GM18499 (cell line): ENCODE data around the gene S100A7A.

Experiments
- ATAC-seq: cut with Tn5 transposase; IDR thresholded peaks from one replicate; pipeline ENCODE4 v1.9.1; 2021; ENCODE audit warnings: moderate number of reproducible peaks; ENCODE audit not compliant: insufficient read depth, unreplicated experiment

Gene S100A7A

DNA sequence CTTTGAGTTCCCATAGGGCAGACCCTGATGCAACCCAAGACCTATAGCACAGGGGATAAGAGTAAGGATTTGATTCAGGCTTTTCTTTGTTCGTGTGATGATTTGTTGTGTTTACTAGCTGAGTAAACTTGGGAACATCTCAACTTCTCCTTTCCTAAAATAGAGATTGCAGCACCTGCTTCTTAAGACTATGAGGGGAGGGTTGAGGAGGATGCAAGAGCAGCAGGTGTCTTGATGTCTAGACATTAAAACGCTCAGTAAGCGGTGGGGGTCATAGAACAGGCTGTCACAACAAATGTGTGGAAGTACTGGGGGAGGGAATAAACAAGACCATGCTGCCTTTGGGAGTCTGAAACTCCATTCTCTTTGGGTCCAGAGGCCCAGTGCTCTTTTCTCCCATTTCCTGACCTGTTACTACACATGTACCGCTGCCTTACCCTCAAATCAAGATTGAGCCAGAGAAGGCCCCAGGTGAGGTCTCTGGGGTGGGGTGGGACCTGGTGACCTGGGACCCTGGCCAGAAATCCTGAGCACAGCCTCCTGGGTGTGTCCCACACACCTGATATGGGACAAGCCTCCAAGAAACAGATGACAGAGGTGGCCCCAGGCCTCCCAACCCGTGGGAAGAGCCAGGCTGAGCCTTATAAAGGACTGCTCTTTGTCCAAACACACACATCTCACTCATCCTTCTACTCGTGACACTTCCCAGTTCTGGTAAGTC is at the start of gene S100A7A:
Gene S100A7A (plus strand): TSS at position 671 of the 721 bp plus-strand sequence. CDS start 1,563 bp downstream, outside the sequence.
- no peak for ATAC-seq

DNA sequence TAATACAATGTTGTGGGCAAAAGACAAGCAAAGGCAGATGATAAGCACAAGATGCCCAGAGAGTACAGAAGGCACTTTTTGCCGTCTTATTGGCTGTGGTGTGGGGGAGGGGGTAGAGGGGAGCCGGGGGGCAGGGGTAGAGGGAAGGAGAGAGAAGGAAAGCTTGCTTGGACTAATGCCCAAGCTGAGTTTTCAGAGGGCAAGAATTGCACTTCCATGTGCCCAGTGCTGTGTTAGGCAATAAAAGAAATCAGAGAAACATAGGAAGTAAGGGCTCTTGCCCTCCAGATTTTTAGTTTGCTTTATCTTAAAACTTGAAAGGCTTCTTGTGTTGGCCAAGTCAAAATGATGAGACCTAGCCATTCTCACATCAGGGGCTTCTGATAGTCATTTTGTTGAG is 49.2 kb upstream of the S100A7A start:
- ATAC-seq = no peak

- no peak for ATAC-seq
These were observed 47.8 kb upstream of the S100A7A start for GRCh38 chr1:153368495-153368894.

DNA sequence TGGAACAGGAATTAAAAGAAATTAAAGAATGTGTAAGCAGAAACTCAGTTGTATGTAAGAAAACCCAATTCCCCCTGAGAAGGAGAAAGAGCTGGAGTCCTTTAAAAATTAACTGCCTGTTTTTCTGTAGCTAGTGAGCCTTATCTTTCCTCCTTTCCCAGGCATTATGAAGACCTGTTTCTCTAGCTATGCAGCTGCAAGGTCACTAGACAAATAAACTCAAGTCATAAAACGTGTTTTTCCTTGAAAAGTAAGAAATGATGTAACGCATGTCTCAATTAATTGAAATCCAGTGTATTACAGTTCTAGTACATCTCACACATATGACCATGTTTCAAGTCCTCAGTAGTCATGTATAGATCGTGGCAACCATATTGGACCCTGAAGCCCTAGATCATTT is 46.2 kb upstream of the S100A7A start:
- ATAC-seq = no peak

GRCh38 chr1:153371231-153371630 is 45.1 kb upstream of the S100A7A start:
- ATAC-seq = no peak

DNA sequence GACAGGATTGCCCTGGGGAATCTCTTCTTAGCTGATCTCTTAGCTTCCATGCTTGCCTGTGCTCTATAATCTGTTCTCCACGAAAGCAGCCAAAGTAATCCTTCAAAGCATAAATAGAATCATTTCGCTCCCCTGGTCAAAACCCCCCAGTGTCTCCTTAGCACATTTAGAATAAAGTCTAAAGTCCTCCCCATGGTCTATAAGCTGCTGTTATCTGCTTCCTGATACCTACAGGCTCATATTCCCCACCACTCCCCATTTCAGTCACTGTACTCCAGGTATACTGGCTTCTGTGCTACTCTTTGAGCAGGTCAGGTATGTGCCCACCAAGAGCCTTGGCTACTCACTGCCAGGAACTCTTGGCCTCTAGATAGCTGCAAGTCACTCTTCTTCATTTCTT is 43.7 kb upstream of the S100A7A start:
- no peak for ATAC-seq

DNA sequence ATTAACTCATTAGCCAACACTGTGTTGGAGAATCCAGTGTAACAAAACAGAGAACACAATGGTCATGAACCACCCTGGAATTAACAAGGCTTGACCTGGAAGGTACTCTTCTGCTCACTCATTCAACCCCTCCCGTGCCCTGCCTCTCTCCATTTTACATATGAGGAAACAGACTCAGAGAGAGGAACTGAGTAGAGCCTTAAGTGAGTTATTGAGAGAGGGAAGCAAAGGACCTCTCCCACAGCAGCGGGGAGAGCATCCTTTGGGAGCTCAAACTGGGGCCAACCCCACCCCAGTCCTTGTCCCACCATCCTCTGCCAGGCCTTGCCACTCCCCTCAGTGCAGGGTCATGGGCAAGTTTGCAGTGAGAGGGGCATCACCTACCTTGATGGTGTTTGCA is 42.2 kb upstream of the S100A7A start:
- no peak for ATAC-seq

- ATAC-seq = no peak
These were observed 40.8 kb upstream of the S100A7A start, which contains the start of gene S100A12 for GRCh38 chr1:153375511-153375910. Gene S100A12, minus strand, starts transcription at chr1:153375621. Its CDS starts 1,029 bp downstream, at chr1:153374592.

GRCh38 chr1:153379591-153379990 is 36.7 kb upstream of the S100A7A start:
- no peak for ATAC-seq

DNA sequence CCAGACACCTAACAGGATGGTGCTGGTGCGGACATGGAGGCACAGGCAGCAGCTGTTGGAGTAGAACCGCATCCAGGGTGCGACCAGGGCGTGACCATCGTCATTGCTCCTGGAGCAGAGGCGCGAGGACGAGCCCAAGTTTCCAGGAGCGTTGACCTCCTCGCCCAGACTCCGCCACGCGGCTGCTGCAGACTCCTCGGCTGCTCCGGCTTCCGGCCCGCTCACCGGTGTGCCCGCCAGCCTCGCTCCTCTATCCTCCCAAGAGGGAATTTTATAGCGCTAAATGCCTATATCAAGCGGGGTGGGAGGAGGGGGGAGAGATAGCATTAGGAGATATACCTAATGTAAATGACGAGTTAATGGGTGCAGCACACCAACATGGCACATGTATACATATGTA is 35.6 kb upstream of the S100A7A start:
- no peak for ATAC-seq

DNA sequence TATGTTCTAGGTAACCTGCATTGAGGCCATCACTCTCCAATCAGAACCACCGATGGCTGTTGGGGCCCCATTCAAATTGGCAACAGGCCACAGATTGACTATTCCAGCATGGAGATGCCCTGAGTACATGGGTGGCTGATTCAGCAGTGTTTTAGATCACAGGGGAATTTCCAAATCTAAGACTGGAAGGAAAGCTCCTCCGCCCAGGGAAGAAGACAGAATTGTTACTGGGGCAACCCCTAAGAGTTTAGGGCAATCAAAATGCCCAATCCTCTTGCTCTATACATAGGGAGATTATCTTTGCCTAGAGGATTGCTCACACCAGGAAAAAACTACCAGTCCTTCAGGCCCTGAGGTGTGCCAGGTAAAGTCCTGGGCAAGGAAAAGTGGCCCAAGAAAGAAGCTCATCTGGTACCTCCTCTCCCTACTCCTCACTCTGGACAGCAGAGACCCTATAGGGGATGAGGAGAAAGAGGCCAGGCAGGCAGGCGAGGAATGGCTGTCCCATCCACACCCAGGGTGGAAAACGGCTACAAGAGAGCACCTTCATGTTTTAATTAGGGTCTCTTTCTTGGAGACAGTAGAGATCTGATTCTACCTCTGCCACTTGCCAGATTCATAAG is 31.3 kb upstream of the S100A7A start:
- ATAC-seq = no peak

- ATAC-seq = no peak
These were observed 29.8 kb upstream of the S100A7A start for GRCh38 chr1:153386500-153386901.

DNA sequence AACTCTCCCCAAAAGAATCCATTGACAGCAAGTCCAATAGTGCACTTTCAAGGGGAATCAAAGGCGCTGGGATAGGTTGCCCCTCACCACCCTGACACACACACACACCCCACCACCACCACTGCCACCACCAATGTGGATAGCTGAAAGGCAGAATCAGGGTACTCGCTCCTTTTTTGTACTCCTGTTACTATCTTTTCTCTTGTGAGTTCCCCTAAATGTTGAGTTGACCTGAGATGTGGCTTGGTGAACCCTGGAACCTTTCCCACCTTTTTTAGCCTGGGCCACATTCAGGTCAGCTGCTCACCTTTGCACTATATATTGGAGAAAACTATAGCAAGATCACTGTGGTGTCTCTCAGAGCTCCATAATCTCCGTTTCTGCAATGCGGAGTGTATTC is 29.3 kb upstream of the S100A7A start:
- no peak for ATAC-seq

GRCh38 chr1:153387785-153388184 is 28.5 kb upstream of the S100A7A start:
- ATAC-seq = no peak

GRCh38 chr1:153389401-153389800 is 26.9 kb upstream of the S100A7A start:
- ATAC-seq = no peak

DNA sequence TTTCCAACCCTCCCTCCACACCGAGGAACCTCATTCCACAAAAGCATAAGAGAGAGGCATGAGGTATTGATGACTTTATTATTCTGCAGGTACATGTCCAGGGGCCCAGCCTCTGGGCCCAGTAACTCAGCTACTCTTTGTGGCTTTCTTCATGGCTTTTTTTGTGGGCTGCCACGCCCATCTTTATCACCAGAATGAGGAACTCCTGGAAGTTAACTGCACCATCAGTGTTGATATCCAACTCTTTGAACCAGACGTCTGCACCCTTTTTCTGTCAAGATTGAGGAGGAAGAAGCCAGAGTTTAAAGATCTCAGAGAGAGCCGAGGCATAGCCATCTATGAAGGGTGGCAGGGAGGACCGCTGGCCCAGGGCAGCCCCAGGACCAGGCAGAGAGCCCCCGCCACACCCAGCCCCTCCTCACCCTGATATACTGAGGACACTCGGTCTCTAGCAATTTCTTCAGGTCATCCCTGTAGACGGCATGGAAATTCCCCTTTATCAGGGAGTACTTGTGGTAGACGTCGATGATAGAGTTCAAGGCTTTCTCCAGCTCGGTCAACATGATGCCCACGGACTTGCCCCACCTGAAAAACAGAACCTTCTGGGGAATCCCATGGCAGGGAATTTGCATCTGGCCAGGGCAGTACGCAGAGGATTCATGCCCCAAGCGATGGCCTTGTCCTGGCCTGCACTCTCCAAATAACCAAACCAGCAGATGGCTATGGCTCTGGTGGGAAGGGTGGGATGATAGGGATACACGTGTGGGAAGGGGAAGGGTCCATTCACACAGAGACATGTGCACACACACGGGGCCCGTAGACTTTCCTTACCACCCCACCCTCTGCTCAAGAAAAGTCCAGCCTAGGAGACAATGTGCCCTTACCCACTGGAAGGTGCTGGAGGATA is 26.1 kb upstream of the S100A7A start:
- no peak for ATAC-seq

GRCh38 chr1:153390938-153391710 is 25.2 kb upstream of the S100A7A start, which contains the start of gene S100A8:
Gene S100A8, minus strand, starts transcription at chr1:153391073. Its CDS starts 538 bp downstream, at chr1:153390535.
- no peak for ATAC-seq

GRCh38 chr1:153392258-153392657 is 24.1 kb upstream of the S100A7A start:
- no peak for ATAC-seq

DNA sequence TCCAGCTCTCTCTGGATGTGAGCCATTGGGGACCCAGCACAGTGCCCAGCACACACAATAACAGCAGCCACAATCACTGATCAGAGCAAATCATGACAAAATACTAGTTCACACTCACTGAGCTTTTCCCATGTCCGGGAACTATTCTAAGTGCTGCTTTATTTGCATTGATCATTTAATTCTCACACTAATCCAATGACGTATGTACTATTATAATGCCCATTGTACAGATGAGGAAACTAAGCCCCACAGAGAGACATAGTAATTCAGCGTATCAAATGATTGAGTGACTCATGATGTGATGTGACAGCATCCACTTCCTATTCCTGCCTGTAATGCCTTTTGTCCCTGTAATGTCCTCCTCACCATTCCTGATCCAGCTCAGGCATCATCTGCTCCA is 23.5 kb upstream of the S100A7A start:
- no peak for ATAC-seq

DNA sequence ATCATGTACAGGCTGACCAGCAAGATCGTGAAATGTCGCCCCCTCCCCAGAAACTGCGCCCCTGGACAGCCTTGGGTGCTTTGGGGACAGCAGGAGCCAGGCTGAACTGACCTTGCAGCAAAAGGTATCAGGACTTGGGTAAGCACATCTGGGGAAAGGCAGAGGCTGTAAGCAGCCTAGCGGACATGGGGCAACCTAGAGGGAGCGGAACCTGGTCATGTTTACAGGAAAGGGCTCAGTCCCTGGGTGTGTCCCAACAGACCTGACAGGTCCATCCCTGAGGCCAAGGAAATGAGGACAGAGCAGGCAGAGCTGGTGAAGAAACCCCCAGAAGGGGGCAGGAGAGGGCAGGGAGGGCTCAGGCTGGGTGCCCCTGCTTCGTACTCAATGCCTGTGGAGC is 22.4 kb upstream of the S100A7A start:
- no peak for ATAC-seq
